IMR-90 (cell line): ENCODE results near the gene SPNS2. TPM values are rescaled to one million over a fixed set of nuclear protein-coding genes. Genes with fewer than 3 reads are reported as not detected.

ENCODE experiments used
- ATAC-seq: fragments of 200-7000 bp; cut with Tn5 transposase; 2 replicates; pipeline ENCODE4 v1.9.1; 2020; ENCODE audit warnings: low read depth, mild to moderate bottlenecking, moderate library complexity
- BruUV-seq: library from RNA; stranded (reverse); fragments of 400-500 nt; replicated peaks from 2 replicates; lab custom pipeline; 2021; lab: Mats Ljungman, UMichigan
- CTCF ChIA-PET: fragments of 300-600 bp; formaldehyde crosslinking; extraction: SDS; loops from one replicate; lab custom pipeline; 2021; ENCODE audit warnings: antibody characterized with exemption; lab: Yijun Ruan, JAX
- POLR2A ChIA-PET: fragments of 300-600 bp; sonication (Branson Sonifier 250); formaldehyde crosslinking; loops from one replicate; lab custom pipeline; 2022; ENCODE audit warnings: antibody characterized with exemption; ENCODE audit not compliant: unreplicated experiment; lab: Charles Lee
- DNase-seq: peaks from one replicate; pipeline ENCODE4 v3.0.0; 2013
- H2AFZ ChIP-seq: replicated peaks from 2 replicates; pipeline ENCODE3; 2013; ENCODE audit warnings: low read length, mild to moderate bottlenecking; ENCODE audit not compliant: poor library complexity
- H2AK5ac ChIP-seq: 2 replicates; pipeline ENCODE4 v1.6.1; 2013; ENCODE audit warnings: low read depth, low read length, inconsistent platforms
- H2AK9ac ChIP-seq: replicated peaks from 2 replicates; pipeline ENCODE3; 2013; ENCODE audit warnings: mild to moderate bottlenecking, low read depth, low read length, moderate library complexity; ENCODE audit not compliant: poor library complexity
- H2BK120ac ChIP-seq: 2 replicates; pipeline ENCODE4 v1.6.1; 2013; ENCODE audit warnings: low read depth, low read length, inconsistent platforms
- H2BK15ac ChIP-seq: 3 replicates; pipeline ENCODE4 v1.6.1; 2013; ENCODE audit warnings: low read depth, low read length, inconsistent platforms
- H2BK20ac ChIP-seq: 2 replicates; pipeline ENCODE4 v1.6.1; 2013; ENCODE audit warnings: low read depth, mild to moderate bottlenecking, inconsistent platforms, low read length, moderate library complexity
- H2BK5ac ChIP-seq: 2 replicates; pipeline ENCODE4 v1.6.1; 2013; ENCODE audit warnings: mild to moderate bottlenecking, low read depth, low read length, inconsistent platforms; ENCODE audit not compliant: poor library complexity, severe bottlenecking
- H3K14ac ChIP-seq: replicated peaks from 2 replicates; pipeline ENCODE4 v1.6.1; 2013; ENCODE audit warnings: low read depth, low read length, inconsistent platforms
- H3K18ac ChIP-seq: 2 replicates; pipeline ENCODE4 v1.6.1; 2013; ENCODE audit warnings: low read depth, low read length, control low read depth
- H3K23ac ChIP-seq: 2 replicates; pipeline ENCODE4 v1.6.1; 2013; ENCODE audit warnings: low read depth, low read length, inconsistent platforms
- H3K27ac ChIP-seq: 2 replicates; pipeline ENCODE4 v1.5.1; 2013; ENCODE audit warnings: mild to moderate bottlenecking, control low read depth, low read length; ENCODE audit not compliant: insufficient read depth
- H3K27me3 ChIP-seq: 2 replicates; pipeline ENCODE4 v1.6.1; 2013; ENCODE audit warnings: low read length; ENCODE audit not compliant: control insufficient read depth, insufficient read depth
- H3K36me3 ChIP-seq: 2 replicates; pipeline ENCODE4 v1.6.1; 2013; ENCODE audit warnings: low read length, mixed read lengths; ENCODE audit not compliant: control insufficient read depth, insufficient read depth
- H3K4ac ChIP-seq: 2 replicates; pipeline ENCODE4 v1.6.1; 2013; ENCODE audit warnings: low read depth, low read length, inconsistent platforms
- H3K4me1 ChIP-seq: 2 replicates; pipeline ENCODE4 v1.6.1; 2013; ENCODE audit warnings: low read length, mixed read lengths; ENCODE audit not compliant: control insufficient read depth, insufficient read depth
- H3K4me2 ChIP-seq: 2 replicates; pipeline ENCODE4 v1.6.1; 2013; ENCODE audit warnings: low read depth, mild to moderate bottlenecking, control low read depth, low read length, moderate library complexity
- H3K4me3 ChIP-seq: 2 replicates; pipeline ENCODE4 v1.5.1; 2013; ENCODE audit warnings: low read depth, mild to moderate bottlenecking, control low read depth, low read length, moderate library complexity; ENCODE audit not compliant: insufficient read depth
- H3K56ac ChIP-seq: 2 replicates; pipeline ENCODE4 v1.6.1; 2013; ENCODE audit warnings: low read length, inconsistent platforms; ENCODE audit not compliant: insufficient read depth; ENCODE audit errors: extremely low read depth
- H3K79me1 ChIP-seq, 2 experiments: 2 replicates each; pipeline ENCODE4 v1.6.1; 2013; ENCODE audit warnings: low read length in 2 of 2, inconsistent platforms in 1 of 2, low read depth in 1 of 2
- H3K9ac ChIP-seq: 2 replicates; pipeline ENCODE4 v1.6.1; 2013; ENCODE audit warnings: low read depth, low read length, control low read depth
- H3K9me1 ChIP-seq: 2 replicates; pipeline ENCODE4 v1.6.1; 2013; ENCODE audit warnings: low read length, inconsistent platforms; ENCODE audit not compliant: insufficient read depth
- H3K9me3 ChIP-seq: 2 replicates; pipeline ENCODE4 v1.6.1; 2013; ENCODE audit warnings: low read length; ENCODE audit not compliant: control insufficient read depth, insufficient read depth
- H4K20me1 ChIP-seq: 2 replicates; pipeline ENCODE4 v1.6.1; 2013; ENCODE audit warnings: low read length, inconsistent platforms; ENCODE audit not compliant: insufficient read depth
- H4K5ac ChIP-seq: 2 replicates; pipeline ENCODE4 v1.6.1; 2013; ENCODE audit warnings: mild to moderate bottlenecking, low read depth, low read length, control low read depth
- H4K8ac ChIP-seq, 2 experiments: 2 replicates each; pipeline ENCODE4 v1.6.1; 2013; ENCODE audit warnings: low read depth in 2 of 2, low read length in 2 of 2, control low read depth in 1 of 2, inconsistent platforms in 1 of 2
- H4K91ac ChIP-seq: 2 replicates; pipeline ENCODE4 v1.6.1; 2013; ENCODE audit warnings: low read depth, low read length, inconsistent platforms; ENCODE audit not compliant: insufficient read depth
- BHLHE40 ChIP-seq: fragments of 150-350 bp; IDR thresholded peaks from 2 replicates; pipeline ENCODE4 v1.6.1; 2016; ENCODE audit warnings: mild to moderate bottlenecking, low read depth, low read length
- CEBPB ChIP-seq: IDR thresholded peaks from 2 replicates; pipeline ENCODE4 v1.6.1; 2012; ENCODE audit warnings: low read depth, low read length, improper control_type of control experiment
- CHD1 ChIP-seq: IDR thresholded peaks from 2 replicates; pipeline ENCODE4 v1.6.1; 2012; ENCODE audit warnings: low read depth, low read length, improper control_type of control experiment
- CTCF ChIP-seq: conservative IDR thresholded peaks from 2 replicates; pipeline ENCODE4 v1.5.1; 2012; ENCODE audit warnings: mild to moderate bottlenecking, low read depth, low read length, improper control_type of control experiment
- ELK1 ChIP-seq: fragments of 150-350 bp; IDR thresholded peaks from 2 replicates; pipeline ENCODE4 v1.6.1; 2016; ENCODE audit warnings: low read depth, mild to moderate bottlenecking, low read length, moderate library complexity, borderline replicate concordance
- MAFK ChIP-seq: IDR thresholded peaks from 2 replicates; pipeline ENCODE4 v1.6.1; 2012; ENCODE audit warnings: low read depth, low read length, improper control_type of control experiment
- MAZ ChIP-seq: IDR thresholded peaks from 2 replicates; pipeline ENCODE4 v1.6.1; 2012; ENCODE audit warnings: low read depth, mild to moderate bottlenecking, low read length, improper control_type of control experiment, moderate library complexity, borderline replicate concordance
- MXI1 ChIP-seq: IDR thresholded peaks from 2 replicates; pipeline ENCODE4 v1.6.1; 2012; ENCODE audit warnings: low read depth, mild to moderate bottlenecking, low read length, moderate library complexity, borderline replicate concordance
- NFE2L2 ChIP-seq: fragments of 150-350 bp; IDR thresholded peaks from 2 replicates; pipeline ENCODE4 v1.6.1; 2016; ENCODE audit warnings: low read depth, mild to moderate bottlenecking, low read length
- POLR2A ChIP-seq: IDR thresholded peaks from 2 replicates; pipeline ENCODE4 v1.6.1; 2012; ENCODE audit warnings: mild to moderate bottlenecking, low read depth, low read length
- RAD21 ChIP-seq: IDR thresholded peaks from 2 replicates; pipeline ENCODE4 v1.6.1; 2012; ENCODE audit warnings: low read length, improper control_type of control experiment
- RCOR1 ChIP-seq: IDR thresholded peaks from 2 replicates; pipeline ENCODE4 v1.6.1; 2012; ENCODE audit warnings: mild to moderate bottlenecking, low read length, improper control_type of control experiment; ENCODE audit not compliant: insufficient replicate concordance
- RFX5 ChIP-seq: IDR thresholded peaks from 2 replicates; pipeline ENCODE4 v1.8.0; 2012; ENCODE audit warnings: low read depth, mild to moderate bottlenecking, low read length, moderate library complexity
- SMC3 ChIP-seq: fragments of 150-350 bp; IDR thresholded peaks from 2 replicates; pipeline ENCODE4 v1.6.1; 2016; ENCODE audit warnings: low read depth, mild to moderate bottlenecking, antibody characterized with exemption, low read length, moderate library complexity
- USF2 ChIP-seq: fragments of 150-350 bp; IDR thresholded peaks from 2 replicates; pipeline ENCODE4 v1.6.1; 2017; ENCODE audit warnings: mild to moderate bottlenecking, antibody characterized with exemption, low read length, low read depth
- WGBS, 2 experiments: methylation state at CpG; one replicate each; pipeline versions ENCODE4 v1.1.5 to v1.1.7; 2013; ENCODE audit warnings: missing lambda C conversion rate in 2 of 2; ENCODE audit not compliant: insufficient read length in 1 of 2; ENCODE audit errors: extremely low coverage in 2 of 2; 5-methylcytosine and 5-hydroxymethylcytosine counted together
- dilution Hi-C: fragments of 300-500 bp; cut with HindIII; formaldehyde crosslinking; loops from one replicate; pipeline ENCODE4 v1.14.3; 2018; ENCODE audit warnings: low sequenced_read_pairs; ENCODE audit not compliant: unreplicated experiment
- in situ Hi-C: fragments of 300-500 bp; cut with MboI; formaldehyde crosslinking; loops from 3 replicates; pipeline ENCODE4 v1.14.3; 2019; ENCODE audit warnings: low sequenced_read_pairs, inconsistent platforms, mixed read lengths
- intact Hi-C: fragments of 100-400 bp; cut with micrococcal nuclease; formaldehyde crosslinking; loops from 2 replicates; pipeline ENCODE4 v1.10.0; 2022
- polyA plus RNA-seq, 3 experiments: library from polyadenylated mRNA; depleted of rRNA; stranded (reverse); fragments of >200 nt; gene quantifications; 2 replicates each; pipeline ENCODE4 v1.2.3, GENCODE V29; 2012; ENCODE audit warnings: low replicate concordance in 1 of 3
- total RNA-seq: library from RNA; depleted of rRNA; stranded (reverse); fragments of >200 nt; gene quantifications from 2 replicates; pipeline ENCODE4 v1.2.3, GENCODE V29; 2012

The SPNS2 gene
- total and polyA plus RNA-seq, 2 of the 4 experiments (the other 2 are of a cell fraction), result under 0.01 TPM; not detected in 1

- H4K5ac ChIP-seq, result no peak overlapping the region
- H2BK5ac ChIP-seq, result no peak overlapping the region
- no peak overlapping the region for H2AK9ac ChIP-seq
- peaks cover 10% of the 10 kb centered on the region for H3K4me1 ChIP-seq
- peaks cover 9 to 36% of the 10 kb centered on the region in 2 experiments for H3K79me1 ChIP-seq
- no peak overlapping the region for H3K27ac ChIP-seq
- WGBS, 2 experiments, result 94% methylated on average over 9 of the region's 27 CpGs; no CpG with 5 or more reads in 1 of the 2 experiments
- ChIA-PET POLR2A (no interaction called here), CTCF (interaction anchor here (0.9 kb wide), 1 partner anchor 17 kb away, joined by 12 read pairs; no protein-coding TSS in a partner anchor)
- no peaks in the 10 kb centered on the region for H3K9me3 ChIP-seq
- in situ Hi-C loops, result loop anchor here (10.0 kb wide), 1 partner anchor 57 kb away; the partner anchor contains the start of gene SPNS2
- BruUV-seq, result no TSS peak
- H3K18ac ChIP-seq, result no peak overlapping the region
- no peak overlapping the region for H2BK120ac ChIP-seq
- DNase-seq, result no peak
- H3K14ac ChIP-seq, result no peak overlapping the region
- H2BK20ac ChIP-seq, result no peak overlapping the region
- intact Hi-C loops, result no loop called here
- peaks cover 51% of the 10 kb centered on the region for H3K36me3 ChIP-seq
- dilution Hi-C loops, result no loop called here
- no peak overlapping the region for H3K56ac ChIP-seq
- no peak for ATAC-seq
- H2AK5ac ChIP-seq, result no peak overlapping the region
- H3K4me2 ChIP-seq, result no peak overlapping the region
- H3K9me1 ChIP-seq, result peaks cover 6% of the 10 kb centered on the region; the same call in 1 of the 2 replicates
- no peak overlapping the region for H2BK15ac ChIP-seq
- no peak overlapping the region for H3K23ac ChIP-seq
- H4K8ac ChIP-seq, result no peak overlapping the region
- H3K4me3 ChIP-seq, result no peak overlapping the region
- no peaks in the 10 kb centered on the region for H3K27me3 ChIP-seq
- no peak overlapping the region for H2AFZ ChIP-seq
- H3K4ac ChIP-seq, result no peak overlapping the region
- no peak overlapping the region for H3K9ac ChIP-seq
- no peak for TF ChIP-seq ELK1
- TF ChIP-seq MAZ, result no peak
- TF ChIP-seq NFE2L2, result no peak
- TF ChIP-seq BHLHE40, result no peak
- TF ChIP-seq MAFK, result no peak
- TF ChIP-seq RFX5, result no peak
- TF ChIP-seq RCOR1, result no peak
- no peak for TF ChIP-seq USF2
- TF ChIP-seq CHD1, result no peak
- no peak for TF ChIP-seq MXI1
- TF ChIP-seq SMC3, result no peak
- no peak for TF ChIP-seq RAD21
- TF ChIP-seq CTCF, result no peak
- TF ChIP-seq CEBPB, result no peak
- no peak for TF ChIP-seq POLR2A
- 0 out of 2 replicates have a peak, but pooled peaks cover 3% of the 10 kb centered on the region for H4K20me1 ChIP-seq
- no peak overlapping the region for H4K91ac ChIP-seq
Measured at GRCh38 chr17:4551796-4552525, 53.3 kb downstream of the SPNS2 start.
